NCI-H1105 treated with DMSO at 0.1 percent for 48 hours (cell line): ENCODE measurements around the gene ARF1.

Source experiments
- DNase-seq: peaks from one replicate; lab custom pipeline; 2025; lab: John Stamatoyannopoulos, UW

The ARF1 gene

GRCh38 chr1:228123505-228123904, 41.0 kb downstream of the ARF1 start:
- no peak for DNase-seq

DNA sequence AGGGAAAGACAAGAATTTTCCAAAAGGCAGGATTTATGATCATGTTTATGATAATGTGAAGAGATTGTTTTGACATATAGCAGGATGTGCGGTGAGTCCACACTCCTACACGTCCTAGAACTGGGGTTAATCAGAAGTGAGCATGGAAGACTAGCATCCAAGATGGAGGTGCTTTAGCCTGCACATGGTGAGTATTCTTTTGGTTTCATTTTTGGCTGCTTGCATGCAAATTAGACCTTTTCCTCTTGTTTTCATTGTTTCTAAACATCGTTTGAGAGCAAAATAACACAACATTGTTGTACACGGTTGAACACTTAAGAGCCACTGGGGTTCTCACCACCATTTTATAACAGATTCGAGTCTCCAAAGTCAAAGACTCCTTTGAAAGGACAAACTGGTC, 42.7 kb downstream of the ARF1 start:
- DNase-seq: no peak

GRCh38 chr1:228131766-228132165, 49.3 kb downstream of the ARF1 start:
- DNase-seq: no peak

GRCh38 chr1:228134591-228134990, 52.1 kb downstream of the ARF1 start:
- no peak for DNase-seq

GRCh38 chr1:228136901-228137300, 54.4 kb downstream of the ARF1 start:
- DNase-seq: no peak

DNA sequence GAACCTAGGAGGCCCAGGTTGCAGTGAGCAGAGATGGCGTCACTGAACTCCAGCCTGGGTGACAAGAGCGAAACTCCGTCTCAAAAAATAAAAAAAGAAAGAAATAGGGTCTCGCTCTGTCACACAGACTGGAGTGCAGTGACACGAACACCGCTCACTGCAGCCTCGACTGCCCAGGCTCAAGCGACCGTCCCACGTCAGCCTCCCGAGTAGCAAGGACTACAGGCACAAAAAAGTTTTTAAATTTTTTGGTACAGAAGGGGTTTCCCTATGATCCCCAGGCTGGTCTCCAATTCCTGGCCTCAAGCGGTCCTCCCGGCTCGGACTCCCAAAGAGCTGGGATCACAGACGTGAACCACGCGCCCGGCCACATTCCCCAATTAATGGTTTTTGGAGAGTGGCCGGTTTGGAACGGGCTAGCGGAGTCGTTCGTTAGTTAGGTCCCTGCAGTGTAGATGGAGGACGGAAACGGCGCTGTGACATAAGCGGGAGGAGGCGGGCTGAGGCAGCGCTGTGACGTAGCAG, 57.0 kb downstream of the ARF1 start:
- no peak for DNase-seq

- peak; percentile 94 for DNase-seq
Measured at GRCh38 chr1:228139931-228140723, 57.6 kb downstream of the ARF1 start, which contains the start of gene GUK1. TSS of gene GUK1 (plus strand) at chr1:228140279. CDS start at chr1:228140303, 24 bp downstream.

DNA sequence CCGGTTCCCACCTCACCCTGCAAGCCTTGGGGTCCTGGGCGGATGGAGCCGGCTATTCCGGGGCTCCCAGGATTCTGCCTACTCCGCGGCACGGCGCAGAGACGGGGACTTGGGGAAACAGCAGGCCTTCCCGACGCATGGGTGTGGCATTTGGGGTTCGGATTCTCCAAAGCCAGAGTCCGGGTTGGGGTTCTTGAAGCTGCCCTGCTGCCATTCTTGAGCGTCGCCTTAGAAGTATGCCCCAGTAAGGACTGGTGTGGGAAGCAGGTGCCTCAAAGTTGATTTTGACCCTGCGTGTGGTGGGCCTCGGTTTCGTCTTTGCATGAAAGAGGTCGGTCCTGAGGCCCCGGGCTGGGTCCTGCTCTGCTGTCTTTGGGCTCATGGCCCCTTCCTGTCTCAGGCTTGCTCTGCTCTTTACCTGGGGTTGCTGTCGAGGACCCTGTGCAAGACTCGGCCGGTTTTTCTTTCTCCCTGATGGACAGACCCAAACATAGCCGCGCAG, 58.3 kb downstream of the ARF1 start:
- no peak for DNase-seq

- no peak for DNase-seq
Measured at GRCh38 chr1:228141226-228142044, 58.9 kb downstream of the ARF1 start.

DNA sequence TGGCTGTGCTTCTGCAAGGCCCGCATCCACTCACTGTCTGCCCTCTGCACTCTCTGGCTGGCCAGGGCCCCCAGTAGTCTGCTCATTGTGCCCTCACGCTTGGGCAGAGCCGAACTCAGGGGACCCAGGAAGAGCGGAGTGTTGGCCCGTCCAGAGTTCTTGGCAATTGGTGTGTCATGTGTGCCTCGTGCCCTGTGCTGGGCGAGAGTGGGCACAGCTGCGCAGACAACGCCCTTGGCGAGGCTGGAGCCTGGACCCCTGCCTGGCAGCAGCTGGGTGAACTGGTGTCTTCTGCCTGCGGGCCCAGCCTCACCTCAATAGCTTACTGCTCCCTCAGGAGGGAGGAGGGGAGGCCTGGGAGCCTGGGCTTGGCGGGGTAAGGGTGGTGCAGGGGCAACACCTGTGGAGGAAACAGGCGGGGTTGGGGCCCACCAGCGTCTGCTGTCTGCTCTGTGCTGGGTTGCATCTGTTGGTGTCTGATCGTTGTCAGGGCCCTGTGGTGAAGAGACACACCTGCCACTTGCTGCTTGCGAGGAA, 59.7 kb downstream of the ARF1 start:
- DNase-seq: no peak

GRCh38 chr1:228142701-228143136, 60.2 kb downstream of the ARF1 start:
- DNase-seq: no peak

- no peak for DNase-seq
Measured at GRCh38 chr1:228143480-228144192, 61.1 kb downstream of the ARF1 start.

DNA sequence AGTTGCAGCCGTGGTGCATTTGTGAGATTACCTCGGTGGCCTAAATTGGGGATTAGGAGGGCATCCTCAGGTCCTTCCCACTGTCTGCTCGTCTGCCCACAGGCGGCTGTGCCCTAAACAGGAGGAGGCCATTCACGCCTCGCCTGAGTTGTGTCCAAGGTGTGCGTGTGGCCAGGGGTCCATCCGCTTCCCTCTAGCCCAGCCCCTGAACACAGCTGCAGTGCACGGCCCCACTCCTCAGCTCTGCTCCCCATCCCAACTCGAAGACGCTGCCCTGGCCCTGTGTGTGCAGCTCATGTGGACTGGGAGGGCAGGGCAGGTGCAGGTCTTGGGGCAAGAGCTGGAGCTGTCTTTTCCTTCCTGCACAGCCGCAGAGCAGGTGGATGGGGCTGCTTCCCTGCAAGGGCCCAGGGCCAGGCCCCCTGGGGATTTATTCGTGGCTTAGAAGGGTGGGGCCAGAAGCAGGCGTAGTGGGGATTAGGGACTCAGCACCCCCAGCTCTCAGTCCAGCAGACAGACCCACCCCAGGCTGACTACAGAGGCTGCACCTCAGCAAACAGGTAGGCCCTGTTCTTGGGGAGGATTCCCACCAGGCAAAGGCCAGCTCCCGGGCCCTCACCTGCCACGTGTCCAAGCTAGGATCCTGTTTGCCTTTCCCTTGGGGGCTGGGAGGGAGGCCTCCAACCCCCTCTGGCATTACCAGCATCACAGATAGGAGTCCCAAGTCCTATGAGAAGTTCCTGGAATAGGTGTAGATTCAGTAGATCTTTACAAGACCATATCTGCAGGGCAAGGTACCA, 61.9 kb downstream of the ARF1 start:
- DNase-seq: no peak

DNA sequence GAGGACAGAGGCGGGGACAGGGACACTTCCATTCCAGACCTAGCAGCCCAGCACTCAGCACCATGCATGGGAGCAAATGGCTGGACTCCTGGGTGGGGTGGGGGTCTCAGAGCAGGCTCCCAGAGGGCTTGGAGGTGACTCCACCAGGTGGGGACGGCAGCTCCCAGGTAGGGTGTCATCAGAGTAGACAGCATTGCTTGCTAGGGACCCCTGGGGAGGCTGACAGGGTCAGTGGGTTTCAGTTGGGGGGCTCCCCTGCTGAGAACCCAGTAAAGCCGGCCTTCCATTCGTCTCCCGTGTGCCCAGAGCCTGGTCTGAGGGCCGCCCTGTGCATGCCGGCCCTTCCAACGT, 62.5 kb downstream of the ARF1 start:
- DNase-seq: no peak

- no peak for DNase-seq
Measured at GRCh38 chr1:228145463-228146416, 63.2 kb downstream of the ARF1 start.

DNA sequence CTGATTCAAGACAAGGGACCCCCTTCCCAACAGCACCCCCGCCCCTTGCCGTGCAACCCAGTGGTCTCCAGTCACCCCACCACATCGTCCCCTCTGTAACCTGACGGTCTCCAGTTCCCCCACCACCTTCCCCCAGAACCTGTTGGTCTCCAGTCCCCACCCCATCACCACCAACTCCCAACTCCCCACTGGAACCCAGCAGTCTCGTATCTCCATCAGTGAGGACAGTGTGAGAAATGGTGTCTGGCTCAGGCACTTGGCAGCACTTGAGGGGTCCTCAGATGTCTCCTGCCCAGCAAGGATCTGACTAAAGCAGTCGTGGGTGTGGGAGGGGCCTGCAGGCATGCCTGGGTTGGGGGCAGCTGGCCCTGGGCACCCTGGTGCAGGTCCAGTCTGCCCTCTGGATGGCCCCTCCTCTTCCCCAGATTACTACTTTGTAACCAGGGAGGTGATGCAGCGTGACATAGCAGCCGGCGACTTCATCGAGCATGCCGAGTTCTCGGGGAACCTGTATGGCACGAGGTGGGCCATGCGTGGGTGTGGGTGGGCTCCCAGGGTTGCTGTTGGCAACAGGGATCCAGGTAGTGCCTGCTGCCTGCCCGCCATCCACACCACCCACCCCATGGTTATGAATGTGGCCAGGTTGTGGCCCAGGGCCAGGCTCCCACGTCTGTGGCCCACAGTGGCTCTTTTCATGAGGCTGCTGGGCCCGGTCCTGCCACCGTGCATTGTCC, 64.1 kb downstream of the ARF1 start:
- no peak for DNase-seq

GRCh38 chr1:228147151-228147693, 64.7 kb downstream of the ARF1 start:
- DNase-seq: no peak

- DNase-seq: no peak
Measured at GRCh38 chr1:228147768-228148167, 65.3 kb downstream of the ARF1 start.
